Peyer's patch (tissue), 4 donors: ENCODE data around the gene GNB1L. TPM values are rescaled to one million over a fixed set of nuclear protein-coding genes. Genes with fewer than 3 reads are reported as not detected.

ENCODE experiments used
- DNase-seq, 3 donors: peaks; one replicate each; pipeline ENCODE4 v3.0.0-alpha.2; 2017 to 2019
- H3K27ac ChIP-seq, 4 donors: fragments of 200-600 bp; sonication (generic); one replicate each; pipeline ENCODE4 v1.5.1; 2016 to 2019
- H3K27me3 ChIP-seq, 2 donors: fragments of 200-600 bp; sonication (generic); one replicate each; pipeline ENCODE4 v1.5.1; 2019
- H3K36me3 ChIP-seq, 3 donors: fragments of 200-600 bp; sonication (generic); one replicate each; pipeline ENCODE4 v1.5.1; 2016 to 2019
- H3K4me1 ChIP-seq, 4 donors: fragments of 200-600 bp; sonication (generic); one replicate each; pipeline ENCODE4 v1.5.1; 2016 to 2019
- H3K4me3 ChIP-seq, 4 donors: fragments of 200-600 bp; sonication (generic); 1 replicate in 3 of 4; 2 replicates in 1 of 4; pipeline ENCODE4 v1.5.1; 2016 to 2019; ENCODE audit warnings: mild to moderate bottlenecking in 1 of 4
- H3K9me3 ChIP-seq, 4 donors: fragments of 200-600 bp; sonication (generic); one replicate each; pipeline ENCODE4 v1.5.1; 2016 to 2019; ENCODE audit warnings: mild to moderate bottlenecking in 1 of 4
- CTCF ChIP-seq, 6 experiments: fragments of 450-650 bp in 4 of 6; fragments of 200-600 bp in 2 of 6; sonication (generic) in 1 of 6; IDR thresholded peaks; one replicate each; pipeline ENCODE4 v1.5.1; 2017 to 2019; ENCODE audit warnings: antibody characterized with exemption in 6 of 6, mild to moderate bottlenecking in 3 of 6, moderate library complexity in 1 of 6
- POLR2A ChIP-seq, 2 donors: fragments of 450-650 bp; IDR thresholded peaks; one replicate each; pipeline ENCODE4 v1.5.1; 2017; ENCODE audit warnings: antibody characterized with exemption in 2 of 2, mild to moderate bottlenecking in 2 of 2, moderate library complexity in 2 of 2
- total RNA-seq, 4 donors: library from RNA; depleted of rRNA; stranded (reverse); fragments of >200 nt; gene quantifications; one replicate each; pipeline ENCODE4 v1.1.0, GENCODE V29; 2016

The GNB1L gene
- total RNA-seq, 4 donors from 2014 or later, result 3.1 to 6.6 (median 4.9) TPM

- H3K9me3 ChIP-seq, result no peaks in the 10 kb centered on the region
- peaks cover 0 to 5% (median 0%) of the 10 kb centered on the region in 3 donors for H3K36me3 ChIP-seq
- H3K27ac ChIP-seq, result no peak overlapping the region
- no peak for TF ChIP-seq CTCF (IDR thresholded peaks at IDR 0.05)
- TF ChIP-seq POLR2A (IDR thresholded peaks at IDR 0.05), result no peak
- H3K4me3 ChIP-seq, result no peak overlapping the region
- DNase-seq, result peak in 1 of 3 donors; percentile 37
- H3K4me1 ChIP-seq, result peaks cover 0 to 11% (median 0%) of the 10 kb centered on the region in 4 donors
- no peaks in the 10 kb centered on the region for H3K27me3 ChIP-seq
These were observed 24.9 kb upstream of the GNB1L start for GRCh38 chr22:19879643-19879991.

- no peak for TF ChIP-seq POLR2A (IDR thresholded peaks at IDR 0.05)
- no peak for TF ChIP-seq CTCF (IDR thresholded peaks at IDR 0.05)
- H3K9me3 ChIP-seq, result no peaks in the 10 kb centered on the region
- no peak overlapping the region for H3K4me3 ChIP-seq
- H3K27me3 ChIP-seq, result no peaks in the 10 kb centered on the region
- H3K4me1 ChIP-seq, result peaks cover 0 to 12% (median 0%) of the 10 kb centered on the region in 4 donors
- DNase-seq, result peak in 1 of 3 donors; percentile 25
- no peak overlapping the region for H3K27ac ChIP-seq
- H3K36me3 ChIP-seq, result peaks cover 0 to 5% (median 0%) of the 10 kb centered on the region in 3 donors
These were observed 24.5 kb upstream of the GNB1L start for GRCh38 chr22:19879246-19879570.

- Histone ChIP-seq H3K36me3 (peaks cover 0 to 5% (median 0%) of the 10 kb centered on the region in 3 donors), H3K27ac (no peak overlapping the region), H3K9me3 (no peaks in the 10 kb centered on the region), H3K4me3 (no peak overlapping the region), H3K27me3 (no peaks in the 10 kb centered on the region), H3K4me1 (peaks cover 0 to 18% (median 0%) of the 10 kb centered on the region in 4 donors)
- no peak for TF ChIP-seq POLR2A (IDR thresholded peaks at IDR 0.05)
- TF ChIP-seq CTCF (IDR thresholded peaks at IDR 0.05), result no peak
- DNase-seq, result peak in 1 of 3 donors; percentile 40
These were observed 24.0 kb upstream of the GNB1L start for GRCh38 chr22:19878461-19879245.

- no peak for TF ChIP-seq POLR2A (IDR thresholded peaks at IDR 0.05)
- TF ChIP-seq CTCF (IDR thresholded peaks at IDR 0.05), result no peak
- no peaks in the 10 kb centered on the region for H3K9me3 ChIP-seq
These were observed 23.1 kb upstream of the GNB1L start for GRCh38 chr22:19877626-19878339.

GRCh38 chr22:19876941-19877625 is 22.4 kb upstream of the GNB1L start:
- H3K4me3 ChIP-seq, result no peak overlapping the region
- H3K27ac ChIP-seq, result no peak overlapping the region
- TF ChIP-seq CTCF (IDR thresholded peaks at IDR 0.05), result no peak
- no peak for TF ChIP-seq POLR2A (IDR thresholded peaks at IDR 0.05)
- peaks cover 0 to 20% (median 0%) of the 10 kb centered on the region in 4 donors for H3K4me1 ChIP-seq
- no peaks in the 10 kb centered on the region for H3K9me3 ChIP-seq
- peaks cover 0 to 5% (median 0%) of the 10 kb centered on the region in 3 donors for H3K36me3 ChIP-seq
- H3K27me3 ChIP-seq, result no peaks in the 10 kb centered on the region
- DNase-seq, result peak in 1 of 3 donors; percentile 41

More at GRCh38 chr22:19877626-19878339, 23.1 kb upstream of the GNB1L start:
- DNase-seq, result peak in 1 of 3 donors; percentile 37
- no peak overlapping the region for H3K27ac ChIP-seq
- H3K36me3 ChIP-seq, result peaks cover 0 to 5% (median 0%) of the 10 kb centered on the region in 3 donors
- no peaks in the 10 kb centered on the region for H3K27me3 ChIP-seq
- H3K4me3 ChIP-seq, result no peak overlapping the region
- H3K4me1 ChIP-seq, result peaks cover 0 to 20% (median 0%) of the 10 kb centered on the region in 4 donors
